Type B pancreatic cell (in vitro differentiated cells): Measurements from ENCODE around the gene LPAR1. TPM values are rescaled to one million over a fixed set of nuclear protein-coding genes. Genes with fewer than 3 reads are reported as not detected.

Experiments
- DNase-seq: peaks from one replicate; pipeline ENCODE4 v3.0.0; 2021; ENCODE audit warnings: mixed read lengths; ENCODE audit not compliant: unreplicated experiment; ENCODE audit errors: extremely low spot score
- H3K27ac Mint-ChIP-seq: 2 replicates; pipeline ENCODE4 v1.8.0; 2021; ENCODE audit warnings: mild to moderate bottlenecking, mixed read lengths
- H3K27me3 Mint-ChIP-seq: 2 replicates; pipeline ENCODE4 v1.8.0; 2021; ENCODE audit warnings: mixed read lengths
- H3K36me3 Mint-ChIP-seq: 2 replicates; pipeline ENCODE4 v1.8.0; 2021; ENCODE audit warnings: mixed read lengths
- H3K4me1 Mint-ChIP-seq: one replicate; pipeline ENCODE4 v1.8.0; 2021; ENCODE audit warnings: mixed read lengths; ENCODE audit not compliant: unreplicated experiment
- H3K4me3 Mint-ChIP-seq: 2 replicates; pipeline ENCODE4 v1.8.0; 2021; ENCODE audit warnings: mild to moderate bottlenecking, mixed read lengths
- H3K9me3 Mint-ChIP-seq: 2 replicates; pipeline ENCODE4 v1.8.0; 2021; ENCODE audit warnings: mixed read lengths
- CTCF ChIP-seq: fragments of 200-600 bp; sonication (generic); conservative IDR thresholded peaks from 2 replicates; pipeline ENCODE4 v1.5.0; 2021; ENCODE audit warnings: antibody characterized with exemption, mild to moderate bottlenecking
- total RNA-seq: library from RNA; stranded (reverse); gene quantifications from 2 replicates; pipeline ENCODE4 v1.2.1, GENCODE V29; 2021; ENCODE audit warnings: low replicate concordance

LPAR1 gene
- total RNA-seq, 1 donor from 2014 or later, result 32.8 TPM

- Mint-ChIP-seq H3K4me1 (no peaks in the 10 kb centered on the region), H3K36me3 (peaks cover 5% of the 10 kb centered on the region), H3K9me3 (peaks cover 4% of the 10 kb centered on the region), H3K27ac (no peak overlapping the region), H3K4me3 (no peak overlapping the region), H3K27me3 (no peaks in the 10 kb centered on the region)
- no peak for TF ChIP-seq CTCF
- no peak for DNase-seq
These were observed 15.1 kb downstream of the LPAR1 start for GRCh38 chr9:111023128-111023527.

GRCh38 chr9:111020594-111020993, 17.7 kb downstream of the LPAR1 start:
- no peak for TF ChIP-seq CTCF
- Mint-ChIP-seq H3K4me1 (peaks cover 4% of the 10 kb centered on the region), H3K4me3 (no peak overlapping the region), H3K9me3 (peaks cover 4% of the 10 kb centered on the region), H3K27ac (no peak overlapping the region), H3K27me3 (no peaks in the 10 kb centered on the region), H3K36me3 (peaks cover 5% of the 10 kb centered on the region)
- DNase-seq, result no peak

GRCh38 chr9:111016426-111017045, 21.7 kb downstream of the LPAR1 start:
- no peak overlapping the region for H3K4me3 Mint-ChIP-seq
- no peak overlapping the region for H3K27ac Mint-ChIP-seq
- TF ChIP-seq CTCF, result no peak
- no peaks in the 10 kb centered on the region for H3K9me3 Mint-ChIP-seq
- H3K4me1 Mint-ChIP-seq, result peaks cover 4% of the 10 kb centered on the region
- no peaks in the 10 kb centered on the region for H3K27me3 Mint-ChIP-seq
- H3K36me3 Mint-ChIP-seq, result no peaks in the 10 kb centered on the region
- no peak for DNase-seq

- H3K27me3 Mint-ChIP-seq, result no peaks in the 10 kb centered on the region
- H3K4me1 Mint-ChIP-seq, result peaks cover 5% of the 10 kb centered on the region
- H3K4me3 Mint-ChIP-seq, result no peak overlapping the region
- DNase-seq, result no peak
- no peak for TF ChIP-seq CTCF
- H3K27ac Mint-ChIP-seq, result no peak overlapping the region
- no peaks in the 10 kb centered on the region for H3K9me3 Mint-ChIP-seq
- no peaks in the 10 kb centered on the region for H3K36me3 Mint-ChIP-seq
These were observed 22.3 kb downstream of the LPAR1 start for GRCh38 chr9:111016016-111016415.

GRCh38 chr9:111013707-111014106, 24.6 kb downstream of the LPAR1 start:
- H3K27ac Mint-ChIP-seq, result no peak overlapping the region
- no peak for TF ChIP-seq CTCF
- H3K9me3 Mint-ChIP-seq, result no peaks in the 10 kb centered on the region
- DNase-seq, result no peak
- H3K4me3 Mint-ChIP-seq, result no peak overlapping the region
- H3K36me3 Mint-ChIP-seq, result no peaks in the 10 kb centered on the region
- no peaks in the 10 kb centered on the region for H3K27me3 Mint-ChIP-seq
- H3K4me1 Mint-ChIP-seq, result peaks cover 13% of the 10 kb centered on the region

GRCh38 chr9:111013250-111013649, 25.0 kb downstream of the LPAR1 start:
- H3K36me3 Mint-ChIP-seq, result no peaks in the 10 kb centered on the region
- peaks cover 15% of the 10 kb centered on the region for H3K4me1 Mint-ChIP-seq
- no peak for DNase-seq
- no peak overlapping the region for H3K4me3 Mint-ChIP-seq
- H3K27ac Mint-ChIP-seq, result no peak overlapping the region
- TF ChIP-seq CTCF, result no peak
- no peaks in the 10 kb centered on the region for H3K27me3 Mint-ChIP-seq
- H3K9me3 Mint-ChIP-seq, result no peaks in the 10 kb centered on the region
